ENCODE data around the gene GNAO1. TPM values are rescaled to one million over a fixed set of nuclear protein-coding genes. Genes with fewer than 3 reads are reported as not detected.

The GNAO1 gene
- total and polyA plus RNA-seq, 7 donors = 0.69 to 67.0 (median 28.8) TPM

DNA sequence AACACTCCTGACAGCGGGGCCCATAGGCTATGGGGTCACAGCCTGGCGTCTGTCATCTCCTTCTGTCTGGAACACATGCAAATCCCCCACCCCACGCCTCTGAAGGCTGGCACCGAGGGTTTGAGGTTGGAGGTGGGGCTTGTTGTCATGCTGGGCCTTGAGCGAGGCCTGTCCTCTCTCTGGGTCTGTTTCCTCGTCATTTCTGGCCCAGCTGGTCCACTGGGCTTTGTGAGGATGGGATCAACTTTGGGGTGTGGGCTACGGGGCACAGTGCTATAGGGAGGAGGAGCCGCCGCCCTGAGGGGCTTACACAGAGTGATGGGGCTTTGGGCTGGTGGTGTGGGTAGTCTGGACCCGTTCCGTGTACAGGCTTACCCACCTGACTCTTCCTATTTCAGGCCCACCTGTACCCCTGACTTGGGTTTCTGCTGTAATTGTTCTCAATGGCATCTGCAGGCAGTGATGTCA, 146.6 kb downstream of the GNAO1 start:
- H3K9me3 ChIP-seq = no peaks in the 10 kb centered on the region
- peaks cover 0 to 1% (median 0%) of the 10 kb centered on the region in 4 donors for H3K4me1 ChIP-seq
- intact Hi-C loops (cut with DNase I) = no loop called here
- no peak for DNase-seq
- H3K27me3 ChIP-seq = no peaks in the 10 kb centered on the region
- TF ChIP-seq, protein P1, sequence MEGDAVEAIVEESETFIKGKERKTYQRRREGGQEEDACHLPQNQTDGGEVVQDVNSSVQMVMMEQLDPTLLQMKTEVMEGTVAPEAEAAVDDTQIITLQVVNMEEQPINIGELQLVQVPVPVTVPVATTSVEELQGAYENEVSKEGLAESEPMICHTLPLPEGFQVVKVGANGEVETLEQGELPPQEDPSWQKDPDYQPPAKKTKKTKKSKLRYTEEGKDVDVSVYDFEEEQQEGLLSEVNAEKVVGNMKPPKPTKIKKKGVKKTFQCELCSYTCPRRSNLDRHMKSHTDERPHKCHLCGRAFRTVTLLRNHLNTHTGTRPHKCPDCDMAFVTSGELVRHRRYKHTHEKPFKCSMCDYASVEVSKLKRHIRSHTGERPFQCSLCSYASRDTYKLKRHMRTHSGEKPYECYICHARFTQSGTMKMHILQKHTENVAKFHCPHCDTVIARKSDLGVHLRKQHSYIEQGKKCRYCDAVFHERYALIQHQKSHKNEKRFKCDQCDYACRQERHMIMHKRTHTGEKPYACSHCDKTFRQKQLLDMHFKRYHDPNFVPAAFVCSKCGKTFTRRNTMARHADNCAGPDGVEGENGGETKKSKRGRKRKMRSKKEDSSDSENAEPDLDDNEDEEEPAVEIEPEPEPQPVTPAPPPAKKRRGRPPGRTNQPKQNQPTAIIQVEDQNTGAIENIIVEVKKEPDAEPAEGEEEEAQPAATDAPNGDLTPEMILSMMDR (IDR thresholded peaks at IDR 0.05) = no peak
- TF ChIP-seq POLR2AphosphoS5 (IDR thresholded peaks at IDR 0.05) (no peak), EP300 (IDR thresholded peaks at IDR 0.05) (no peak), POLR2A (IDR thresholded peaks at IDR 0.05) (no peak)
- H3K4me3 ChIP-seq = no peak overlapping the region
- 82 to 83% methylated on average over 11 of the region's 11 CpGs for WGBS, 2 donors
- peaks cover 10 to 94% (median 34%) of the 10 kb centered on the region in 4 donors for H3K36me3 ChIP-seq
- H3K27ac ChIP-seq = no peak overlapping the region

DNA sequence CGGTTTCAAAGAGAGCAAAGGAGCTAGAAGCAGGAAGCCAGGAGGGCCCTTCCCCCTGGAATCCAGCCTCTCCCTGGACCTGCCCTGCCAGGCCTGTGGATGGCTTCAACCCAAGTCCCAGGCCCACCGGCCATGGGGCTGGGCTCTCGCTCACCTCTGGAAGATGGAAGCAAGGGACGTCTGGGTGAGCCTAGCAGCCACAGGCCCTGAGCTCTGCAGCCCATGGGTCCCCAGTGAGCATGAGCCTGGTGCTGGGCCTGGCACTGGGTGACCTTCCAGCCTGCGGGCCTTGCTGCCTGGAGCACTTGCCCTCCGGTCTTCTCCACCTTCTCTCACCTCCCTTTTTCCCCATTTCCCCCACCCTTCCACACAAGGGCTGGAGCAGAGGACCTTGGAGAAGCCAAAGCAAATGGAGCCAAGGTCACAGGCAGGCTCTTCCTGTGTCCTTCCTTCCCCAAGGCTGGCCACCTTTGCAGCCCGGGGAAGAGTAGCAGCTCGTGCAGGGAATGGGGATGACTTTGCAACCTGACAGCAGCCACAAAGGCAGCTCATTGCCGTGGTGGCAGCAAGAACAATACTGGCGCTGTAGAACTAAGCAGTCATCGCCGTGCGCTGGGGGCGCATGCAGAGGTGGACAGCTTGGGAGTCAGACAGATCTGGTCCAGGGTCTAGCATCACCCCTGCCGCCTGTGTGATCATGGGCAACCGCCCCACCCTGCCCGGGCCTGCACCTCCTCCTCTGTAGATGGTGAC, 147.5 kb downstream of the GNAO1 start:
- WGBS, 2 donors = 88 to 89% methylated on average over 17 of the region's 17 CpGs
- H3K27ac ChIP-seq = no peak overlapping the region
- TF ChIP-seq, protein P1 (IDR thresholded peaks at IDR 0.05) = no peak
- TF ChIP-seq POLR2AphosphoS5 (IDR thresholded peaks at IDR 0.05) (no peak), POLR2A (IDR thresholded peaks at IDR 0.05) (no peak), EP300 (IDR thresholded peaks at IDR 0.05) (no peak)

GRCh38 chr16:56339431-56340195, 148.3 kb downstream of the GNAO1 start:
- intact Hi-C loops (cut with DNase I) = no loop called here
- no peaks in the 10 kb centered on the region for H3K27me3 ChIP-seq
- WGBS, 2 donors = 93% methylated on average over 17 of the region's 17 CpGs
- H3K27ac ChIP-seq = no peak overlapping the region
- H3K4me1 ChIP-seq = no peaks in the 10 kb centered on the region
- TF ChIP-seq, protein P1 (IDR thresholded peaks at IDR 0.05) = no peak
- TF ChIP-seq POLR2AphosphoS5 (IDR thresholded peaks at IDR 0.05) (no peak), POLR2A (IDR thresholded peaks at IDR 0.05) (no peak)
- H3K4me3 ChIP-seq = no peak overlapping the region
- no peaks in the 10 kb centered on the region for H3K9me3 ChIP-seq
- H3K36me3 ChIP-seq = peaks cover 19 to 97% (median 38%) of the 10 kb centered on the region in 4 donors
- no peak for DNase-seq

More for the DNA sequence above, 147.5 kb downstream of the GNAO1 start:
- H3K4me1 ChIP-seq = no peaks in the 10 kb centered on the region
- no peaks in the 10 kb centered on the region for H3K9me3 ChIP-seq
- H3K36me3 ChIP-seq = peaks cover 10 to 97% (median 34%) of the 10 kb centered on the region in 4 donors
- DNase-seq = no peak
- no peak overlapping the region for H3K4me3 ChIP-seq
- H3K27me3 ChIP-seq = no peaks in the 10 kb centered on the region
- intact Hi-C loops (cut with DNase I) = no loop called here

DNA sequence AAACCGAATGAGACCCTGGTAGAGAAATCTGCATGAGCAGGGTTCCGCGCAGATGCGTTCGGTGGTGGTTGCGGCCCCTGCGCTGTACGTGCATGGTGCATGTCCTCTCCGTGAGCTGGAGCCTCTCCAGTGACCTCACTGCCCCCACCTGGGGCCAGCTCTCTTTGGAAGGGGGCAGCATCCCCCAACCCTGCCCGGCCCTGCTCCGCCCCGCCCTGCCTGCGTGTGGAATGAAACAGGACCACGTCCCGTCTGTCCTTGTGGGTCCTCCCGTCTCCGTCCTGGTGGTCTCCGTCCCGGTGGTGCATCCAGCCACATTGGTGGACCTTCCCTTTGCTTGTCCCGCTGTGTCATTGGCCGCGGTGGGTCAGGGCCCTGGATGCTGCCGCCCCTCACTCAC, 149.1 kb downstream of the GNAO1 start:
- no peaks in the 10 kb centered on the region for H3K9me3 ChIP-seq
- peaks cover 18 to 97% (median 39%) of the 10 kb centered on the region in 4 donors for H3K36me3 ChIP-seq
- DNase-seq = no peak
- H3K4me3 ChIP-seq = no peak overlapping the region
- no peaks in the 10 kb centered on the region for H3K27me3 ChIP-seq
- 89 to 90% methylated on average over 23 of the region's 23 CpGs for WGBS, 2 donors
- intact Hi-C loops (cut with DNase I) = no loop called here
- H3K27ac ChIP-seq = no peak overlapping the region
- H3K4me1 ChIP-seq = no peaks in the 10 kb centered on the region
- TF ChIP-seq, protein P1 (IDR thresholded peaks at IDR 0.05) = no peak
